ENCODE results near the gene CLSTN2.

CLSTN2 gene

GRCh38 chr3:140424211-140424610 lies 489.2 kb downstream of the CLSTN2 start:
- DNase-seq (ENCODE audit: low spot score): no peak

GRCh38 chr3:140424726-140425125 lies 489.7 kb downstream of the CLSTN2 start:
- no peak for DNase-seq (ENCODE audit: low spot score)

GRCh38 chr3:140427786-140428185 lies 492.8 kb downstream of the CLSTN2 start:
- no peak for DNase-seq (ENCODE audit: low spot score)

- no peak for DNase-seq (ENCODE audit: low spot score)
These were observed 493.4 kb downstream of the CLSTN2 start for GRCh38 chr3:140428380-140428779.

GRCh38 chr3:140429791-140430190 lies 494.8 kb downstream of the CLSTN2 start:
- no peak for DNase-seq (ENCODE audit: low spot score)

- no peak for DNase-seq (ENCODE audit: low spot score)
These were observed 495.5 kb downstream of the CLSTN2 start for GRCh38 chr3:140430494-140430893.

GRCh38 chr3:140432229-140432669 lies 497.3 kb downstream of the CLSTN2 start:
- no peak for DNase-seq (ENCODE audit: low spot score)

GRCh38 chr3:140433431-140433830 lies 498.4 kb downstream of the CLSTN2 start:
- no peak for DNase-seq (ENCODE audit: low spot score)

GRCh38 chr3:140434261-140434905 lies 499.4 kb downstream of the CLSTN2 start:
- DNase-seq (ENCODE audit: low spot score): no peak

- no peak for DNase-seq (ENCODE audit: low spot score)
These were observed 501.4 kb downstream of the CLSTN2 start for GRCh38 chr3:140436421-140436820.

- no peak for DNase-seq (ENCODE audit: low spot score)
These were observed 503.9 kb downstream of the CLSTN2 start for GRCh38 chr3:140438736-140439470.

- DNase-seq (ENCODE audit: low spot score): no peak
These were observed 504.5 kb downstream of the CLSTN2 start for GRCh38 chr3:140439527-140439926.

GRCh38 chr3:140440446-140440845 lies 505.5 kb downstream of the CLSTN2 start:
- DNase-seq (ENCODE audit: low spot score): no peak

- DNase-seq (ENCODE audit: low spot score): peak; percentile 29
These were observed 506.0 kb downstream of the CLSTN2 start for GRCh38 chr3:140441006-140441405.

- no peak for DNase-seq (ENCODE audit: low spot score)
These were observed 507.6 kb downstream of the CLSTN2 start for GRCh38 chr3:140442621-140443020.

GRCh38 chr3:140443073-140443472 lies 508.1 kb downstream of the CLSTN2 start:
- DNase-seq (ENCODE audit: low spot score): no peak

GRCh38 chr3:140443806-140444205 lies 508.8 kb downstream of the CLSTN2 start:
- no peak for DNase-seq (ENCODE audit: low spot score)

- no peak for DNase-seq (ENCODE audit: low spot score)
These were observed 511.7 kb downstream of the CLSTN2 start for GRCh38 chr3:140446734-140447133.

- no peak for DNase-seq (ENCODE audit: low spot score)
These were observed 512.2 kb downstream of the CLSTN2 start for GRCh38 chr3:140447136-140447535.

- no peak for DNase-seq (ENCODE audit: low spot score)
These were observed 513.0 kb downstream of the CLSTN2 start for GRCh38 chr3:140448001-140448400.

GRCh38 chr3:140449413-140450256 lies 514.6 kb downstream of the CLSTN2 start:
- DNase-seq (ENCODE audit: low spot score): no peak

GRCh38 chr3:140453750-140454149 lies 518.8 kb downstream of the CLSTN2 start:
- no peak for DNase-seq (ENCODE audit: low spot score)
